Stimulated activated CD4-positive, alpha-beta T cell treated with anti-CD3 and anti-CD28 coated beads, Interleukin-15, amount 100 ng/mL, for 24 hours (primary cell): ENCODE results near the gene ADAM12.

Experiments
- DNase-seq: peaks from one replicate; pipeline ENCODE4 v3.0.0-alpha.2; 2020

ADAM12 gene

DNA sequence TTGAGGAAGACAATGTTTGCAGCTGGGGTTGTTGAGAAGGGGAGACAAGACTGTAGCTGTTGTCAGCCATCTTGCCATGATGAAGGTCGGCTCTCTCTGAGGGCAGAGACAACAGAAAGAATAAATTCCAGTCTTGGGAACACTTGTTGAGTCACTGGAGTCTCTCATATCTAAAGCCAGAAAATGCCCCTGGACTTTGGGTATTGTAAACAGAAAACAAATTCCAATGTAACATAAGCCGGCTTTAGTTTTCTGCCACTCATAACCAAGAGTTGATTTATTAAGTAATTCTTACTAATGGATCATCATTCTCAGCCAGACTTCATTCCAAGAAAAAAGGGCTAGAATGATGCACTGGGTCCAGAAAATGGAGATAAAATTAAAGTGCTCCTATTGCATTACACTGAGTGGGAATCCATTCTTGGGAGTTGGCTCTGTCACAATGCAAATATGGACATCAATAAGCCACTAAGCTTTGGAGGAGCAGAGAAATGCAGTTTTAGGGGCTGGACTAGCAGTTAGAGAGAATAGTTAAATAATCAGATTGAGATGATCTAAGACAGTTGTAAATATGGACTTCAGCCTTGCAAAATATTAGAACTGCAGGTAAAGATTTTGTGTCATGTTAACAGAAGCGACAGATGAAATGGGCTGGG is 78.9 kb downstream of the ADAM12 start:
- DNase-seq: no peak

DNA sequence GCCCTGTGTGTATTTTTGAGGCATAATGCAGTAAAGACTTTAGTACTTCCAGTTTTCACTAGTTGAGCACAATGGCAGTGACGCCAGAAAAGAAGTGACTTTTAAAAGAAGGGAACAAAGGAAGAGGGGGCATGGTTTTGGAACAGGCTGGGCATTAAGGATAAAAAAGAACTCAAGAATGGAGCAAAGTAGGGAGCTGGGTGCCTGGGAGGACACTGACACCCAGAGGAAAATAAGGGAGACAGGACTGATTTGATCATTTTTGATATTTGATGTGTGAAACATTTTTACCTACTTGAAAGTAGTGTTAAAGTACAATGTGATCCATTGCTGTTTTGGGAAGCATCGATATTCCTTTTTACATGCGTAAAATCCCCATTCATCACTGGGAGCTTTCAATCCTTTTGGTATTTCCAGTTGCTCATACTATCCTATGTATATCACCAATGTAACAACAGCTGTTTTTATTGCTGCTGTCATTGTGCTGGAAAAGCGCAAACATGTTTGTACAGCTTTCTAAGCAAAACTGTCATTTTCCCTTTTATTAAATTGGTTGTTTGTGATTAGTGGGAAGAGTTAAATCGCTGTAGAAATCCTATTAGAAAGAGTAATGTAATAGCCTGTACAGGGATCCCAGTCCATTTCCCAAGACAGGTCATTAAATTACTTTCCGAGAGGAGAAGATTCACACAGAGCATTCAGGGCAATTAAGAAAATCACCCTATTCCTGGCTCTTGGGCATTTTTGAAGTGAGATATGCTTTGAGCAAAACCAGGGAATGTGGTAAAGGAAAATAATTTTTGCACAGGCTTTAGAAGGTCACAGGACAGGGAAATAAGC is 85.2 kb downstream of the ADAM12 start:
- DNase-seq: no peak

DNA sequence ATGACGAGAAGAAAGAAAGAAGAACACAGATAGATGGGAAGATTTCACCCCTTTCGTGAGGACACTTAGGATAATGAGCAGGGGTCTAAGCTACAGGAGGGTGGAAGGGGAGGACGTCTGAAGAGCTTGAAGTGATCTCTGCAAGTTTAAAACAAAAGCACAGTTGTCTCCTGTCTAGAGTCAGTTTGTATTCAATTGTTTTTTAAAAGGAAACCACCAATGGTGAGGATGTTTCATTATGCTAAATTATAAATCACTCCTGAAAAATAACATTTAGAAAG is 85.9 kb downstream of the ADAM12 start:
- DNase-seq: no peak

DNA sequence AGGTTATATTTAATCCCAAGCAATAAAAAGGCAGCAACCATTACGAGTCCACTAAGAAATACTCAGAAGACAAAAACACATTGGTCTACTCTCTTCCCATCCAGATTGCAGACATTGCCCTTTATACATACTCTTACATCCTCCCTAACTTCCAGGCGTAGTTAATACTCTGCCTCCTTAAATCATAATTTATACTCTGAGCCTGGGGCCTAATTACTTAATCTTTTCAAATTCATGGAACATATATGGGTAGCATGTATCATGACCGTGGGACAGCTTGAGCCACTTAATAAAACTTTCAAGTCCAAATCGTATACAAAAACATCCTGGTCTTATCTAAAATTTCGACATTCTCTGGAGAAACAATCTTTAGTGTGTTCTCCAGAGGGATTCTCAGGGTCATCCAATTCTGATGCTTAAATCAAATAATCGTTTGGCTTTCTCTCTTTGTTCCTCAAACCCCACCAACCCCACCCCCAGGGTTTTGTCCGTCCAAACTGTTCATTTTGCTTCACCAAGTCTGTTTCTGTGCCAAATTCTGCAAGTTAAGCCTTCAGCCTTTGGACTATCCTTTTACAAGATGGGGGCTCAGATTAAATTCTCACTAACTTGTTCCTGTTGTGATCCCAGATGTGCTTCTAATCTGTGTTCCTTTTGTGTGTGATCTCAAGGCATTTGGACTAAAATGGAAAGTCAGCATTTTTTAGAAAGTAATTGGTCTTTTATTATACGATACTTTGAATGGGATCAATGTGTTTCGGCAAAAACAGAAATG is 86.4 kb downstream of the ADAM12 start:
- no peak for DNase-seq

DNA sequence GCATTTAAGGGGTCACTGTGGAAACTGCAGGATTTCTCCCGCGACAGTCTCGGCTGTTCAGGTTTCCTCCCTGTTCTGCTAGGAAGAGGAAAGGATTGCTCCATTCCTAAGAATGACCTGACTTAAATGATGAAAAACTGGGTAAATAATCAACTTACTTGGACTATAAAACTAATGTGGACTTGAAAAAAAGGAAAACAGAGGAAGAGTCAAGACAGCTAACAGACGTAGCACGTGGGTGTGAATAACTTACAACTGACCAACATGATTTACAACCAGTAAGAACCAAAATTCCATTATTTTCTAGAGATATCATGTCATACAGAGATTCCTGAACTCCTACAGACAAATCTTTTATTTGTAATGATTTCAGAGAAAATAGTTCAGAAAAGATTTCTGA is 93.8 kb downstream of the ADAM12 start:
- no peak for DNase-seq

DNA sequence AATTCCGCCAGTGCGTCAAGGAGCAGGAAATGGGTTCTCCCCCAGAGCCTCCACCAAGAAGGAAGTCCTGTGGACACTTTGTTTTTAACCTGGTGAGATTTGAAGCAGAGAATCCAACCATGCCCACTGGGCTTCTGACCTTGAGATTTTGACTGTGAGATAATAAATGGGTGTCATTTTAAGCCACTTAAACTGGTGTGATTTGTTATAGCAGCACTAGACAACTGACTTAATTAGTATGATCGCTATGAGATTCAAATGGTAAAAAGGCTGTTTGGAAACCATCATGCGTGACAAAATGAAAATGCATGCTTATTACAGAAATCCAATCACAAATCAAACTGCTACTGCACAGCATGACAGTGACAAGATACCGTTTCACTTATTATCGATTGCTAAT is 98.0 kb downstream of the ADAM12 start:
- no peak for DNase-seq

DNA sequence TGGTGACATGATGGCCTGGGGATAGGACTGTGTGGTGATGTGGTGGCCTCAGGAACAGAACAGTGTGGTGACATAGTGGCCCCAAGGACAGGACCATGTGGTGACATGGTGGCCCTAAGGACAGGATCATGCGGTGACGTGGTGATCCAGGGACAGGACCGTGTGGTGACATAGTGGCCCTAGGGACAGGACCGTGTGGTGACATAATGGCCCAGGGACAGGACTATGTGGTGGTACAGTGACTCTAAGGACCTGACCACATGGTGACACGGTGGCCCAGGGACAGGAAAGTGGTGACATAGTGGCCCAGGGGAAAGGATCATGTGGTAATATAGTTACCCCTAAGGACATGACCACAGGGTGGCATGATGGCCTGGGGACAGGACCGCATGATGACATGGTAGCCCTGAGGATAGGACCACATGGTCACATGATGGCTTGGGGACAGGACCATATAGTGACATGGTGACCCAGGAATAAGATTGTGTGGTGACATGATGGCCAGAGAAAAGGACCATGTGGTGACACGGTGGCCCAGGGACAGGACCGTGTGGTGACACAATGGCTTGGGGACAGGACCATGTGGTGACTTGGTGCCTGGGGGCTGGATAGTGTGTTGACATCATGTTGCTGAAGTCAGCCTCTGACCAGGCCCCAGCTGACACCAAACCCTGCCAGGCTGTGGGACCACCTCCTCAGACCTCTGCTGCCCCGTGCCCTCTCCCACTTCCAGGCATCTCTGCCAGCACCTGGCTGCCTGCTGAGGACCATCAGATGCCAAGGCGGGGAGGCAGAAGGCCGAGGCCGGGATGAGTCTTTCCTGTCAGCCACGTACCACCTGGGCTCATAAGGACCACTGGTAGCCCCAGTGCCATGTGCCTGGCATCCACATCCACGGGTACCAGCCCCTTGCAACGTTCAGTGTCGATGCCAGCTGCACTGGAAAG is 99.5 kb downstream of the ADAM12 start:
- no peak for DNase-seq

DNA sequence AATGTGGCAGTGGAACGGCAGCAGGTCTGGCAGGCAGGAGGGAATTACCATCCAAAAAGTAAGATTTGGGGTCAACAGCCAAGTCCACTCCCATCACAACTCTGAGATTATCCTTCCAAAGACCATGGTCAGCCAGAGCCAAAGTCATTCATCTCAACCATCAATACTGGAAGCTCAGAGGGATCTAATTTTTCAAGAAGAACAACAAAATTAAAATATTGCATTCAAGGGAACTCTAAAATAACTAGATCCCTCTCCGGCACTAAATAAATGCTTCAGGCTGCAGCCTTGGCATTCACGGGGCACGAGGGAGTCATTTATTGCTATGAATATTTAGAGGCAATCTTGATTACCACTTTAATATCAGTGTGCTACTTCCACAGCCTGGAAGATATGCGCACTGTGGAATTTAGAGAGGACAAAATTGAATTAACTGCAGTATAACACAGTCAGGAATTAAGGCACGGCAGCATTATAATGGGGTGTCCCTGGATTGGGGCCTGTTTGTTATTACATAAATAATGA is 102.0 kb downstream of the ADAM12 start:
- DNase-seq: no peak

DNA sequence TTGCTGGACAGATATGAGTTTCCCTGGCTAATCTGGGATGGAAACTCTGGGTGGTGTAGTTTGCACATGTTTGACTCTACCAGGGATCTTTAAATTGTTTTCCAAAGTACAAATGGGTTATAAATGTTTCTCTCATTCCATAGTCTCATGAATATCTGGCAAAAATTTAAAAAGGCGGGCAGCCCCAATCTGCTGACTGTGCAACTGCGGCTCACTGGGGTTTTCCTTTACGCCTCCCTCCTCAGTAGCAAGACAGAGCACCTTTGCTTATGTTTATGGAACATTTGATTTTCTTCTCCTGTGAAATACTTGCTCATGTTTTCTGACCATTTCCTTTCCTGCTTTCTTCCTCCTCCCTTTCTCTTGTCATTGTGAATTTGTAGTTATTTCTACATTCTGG is 105.0 kb downstream of the ADAM12 start:
- DNase-seq: no peak

DNA sequence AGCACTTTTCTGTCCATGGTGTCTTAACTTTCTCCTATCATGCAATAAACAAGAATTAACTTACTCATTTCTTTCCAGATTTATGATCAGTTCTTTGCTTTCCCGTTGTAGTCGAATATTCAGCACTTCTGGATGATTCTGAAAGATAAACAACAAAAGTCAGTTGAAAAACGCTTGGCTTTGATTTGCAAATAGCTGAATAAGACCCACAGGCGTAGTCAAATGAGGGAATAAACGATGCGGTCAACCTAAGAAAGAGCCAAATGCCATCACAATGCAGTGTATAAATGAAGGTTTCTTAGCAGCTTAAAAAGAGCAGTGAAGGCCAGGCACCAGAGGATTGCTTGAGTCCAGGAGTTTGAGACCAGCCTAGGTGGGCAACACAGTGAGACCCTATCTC is 109.4 kb downstream of the ADAM12 start:
- DNase-seq: no peak

DNA sequence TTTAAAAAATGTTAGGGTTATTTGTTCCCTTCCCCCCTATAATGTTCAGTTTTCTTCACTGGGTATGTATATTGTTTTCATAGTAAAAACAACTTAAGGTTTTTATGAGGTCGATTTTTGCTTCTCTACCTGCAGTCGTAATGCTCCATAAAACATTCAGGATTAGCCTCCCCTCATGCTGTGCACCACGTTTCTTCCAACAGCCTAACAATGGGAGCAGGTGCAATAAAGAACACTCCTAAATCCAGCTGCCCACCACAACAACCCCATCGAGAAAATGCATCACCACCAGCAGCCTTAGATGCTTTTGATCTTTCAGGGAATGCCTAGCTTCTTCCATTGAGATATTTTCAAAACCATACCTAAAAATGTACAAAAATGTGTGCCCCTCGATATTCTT is 111.1 kb downstream of the ADAM12 start:
- DNase-seq: no peak

DNA sequence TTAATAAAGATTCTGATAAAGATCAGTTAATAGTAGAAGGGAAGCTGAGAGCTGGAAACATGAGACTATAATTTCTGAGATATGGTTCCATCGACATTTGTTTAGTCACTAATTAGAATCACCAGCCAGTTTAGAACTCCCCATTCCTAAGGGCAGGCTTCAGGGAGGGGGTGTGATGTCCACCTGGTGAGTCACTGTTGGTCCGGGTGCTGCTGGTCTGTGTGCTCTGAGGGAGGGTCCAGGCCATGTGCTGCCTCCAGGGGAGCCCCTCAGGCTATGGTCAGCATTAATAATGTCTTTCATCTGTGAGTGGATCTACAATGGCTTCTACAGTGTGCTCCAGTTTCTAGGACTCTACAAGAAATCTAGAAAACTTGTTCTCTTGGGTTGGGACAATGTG is 115.8 kb downstream of the ADAM12 start:
- DNase-seq: no peak

DNA sequence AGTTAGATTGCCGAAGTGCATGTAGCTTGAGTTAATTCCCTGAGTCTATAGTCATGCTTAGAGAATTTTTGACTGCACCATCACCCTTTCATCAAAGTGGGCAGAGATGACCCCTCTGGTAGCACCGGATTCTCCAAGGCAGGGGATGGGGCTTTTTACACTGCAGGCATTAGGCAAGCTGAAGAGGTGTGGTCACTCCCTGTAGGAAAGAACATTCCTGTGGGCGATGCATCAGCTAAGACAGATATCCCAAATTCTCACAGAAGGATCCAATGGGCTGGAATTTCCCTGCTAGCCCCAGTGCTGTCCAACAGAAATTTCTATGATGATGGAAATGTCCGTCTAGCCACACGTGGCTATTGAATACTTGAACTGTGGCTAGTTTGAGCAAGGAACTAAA is 118.2 kb downstream of the ADAM12 start:
- no peak for DNase-seq

DNA sequence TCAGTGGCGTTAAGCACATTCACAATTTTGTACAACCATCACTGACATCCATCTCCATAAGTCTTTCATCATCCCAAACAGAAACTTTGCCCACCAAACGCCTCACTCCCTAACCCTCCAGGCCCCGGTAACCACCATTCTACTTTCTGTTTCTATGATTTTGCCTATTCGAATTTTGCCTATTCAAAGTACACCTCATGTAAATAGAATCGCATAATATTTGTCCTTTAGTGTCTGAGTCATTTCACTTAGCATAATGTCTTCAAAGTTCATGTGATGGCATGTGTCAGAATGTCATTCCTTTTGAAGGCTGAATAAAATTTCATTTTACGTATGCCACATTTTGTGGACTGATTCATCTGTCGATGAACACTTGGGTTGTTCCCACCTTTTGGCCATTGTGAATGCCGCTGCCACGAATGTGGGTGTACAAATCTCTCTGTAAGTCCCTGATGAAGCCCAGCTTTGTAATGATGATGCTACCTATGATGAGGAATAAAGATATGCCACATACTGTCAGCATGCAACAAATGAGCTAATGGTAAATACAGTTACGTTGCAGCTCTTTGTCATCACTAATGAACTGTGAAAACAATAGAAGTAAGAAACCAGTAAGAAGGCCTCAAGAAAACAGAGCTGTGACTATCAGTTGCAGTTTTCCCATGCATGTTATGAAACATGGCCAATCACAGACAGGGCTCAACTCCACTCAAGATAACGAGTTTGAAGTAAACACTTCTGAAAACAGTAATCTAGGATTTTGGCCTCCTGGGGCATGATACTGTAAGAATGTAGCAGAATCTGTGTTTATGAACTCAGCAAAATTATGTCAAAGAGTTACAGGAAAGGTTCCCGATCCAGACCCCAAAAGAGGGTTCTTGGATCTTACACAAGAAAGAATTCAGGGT is 120.0 kb downstream of the ADAM12 start:
- DNase-seq: no peak

DNA sequence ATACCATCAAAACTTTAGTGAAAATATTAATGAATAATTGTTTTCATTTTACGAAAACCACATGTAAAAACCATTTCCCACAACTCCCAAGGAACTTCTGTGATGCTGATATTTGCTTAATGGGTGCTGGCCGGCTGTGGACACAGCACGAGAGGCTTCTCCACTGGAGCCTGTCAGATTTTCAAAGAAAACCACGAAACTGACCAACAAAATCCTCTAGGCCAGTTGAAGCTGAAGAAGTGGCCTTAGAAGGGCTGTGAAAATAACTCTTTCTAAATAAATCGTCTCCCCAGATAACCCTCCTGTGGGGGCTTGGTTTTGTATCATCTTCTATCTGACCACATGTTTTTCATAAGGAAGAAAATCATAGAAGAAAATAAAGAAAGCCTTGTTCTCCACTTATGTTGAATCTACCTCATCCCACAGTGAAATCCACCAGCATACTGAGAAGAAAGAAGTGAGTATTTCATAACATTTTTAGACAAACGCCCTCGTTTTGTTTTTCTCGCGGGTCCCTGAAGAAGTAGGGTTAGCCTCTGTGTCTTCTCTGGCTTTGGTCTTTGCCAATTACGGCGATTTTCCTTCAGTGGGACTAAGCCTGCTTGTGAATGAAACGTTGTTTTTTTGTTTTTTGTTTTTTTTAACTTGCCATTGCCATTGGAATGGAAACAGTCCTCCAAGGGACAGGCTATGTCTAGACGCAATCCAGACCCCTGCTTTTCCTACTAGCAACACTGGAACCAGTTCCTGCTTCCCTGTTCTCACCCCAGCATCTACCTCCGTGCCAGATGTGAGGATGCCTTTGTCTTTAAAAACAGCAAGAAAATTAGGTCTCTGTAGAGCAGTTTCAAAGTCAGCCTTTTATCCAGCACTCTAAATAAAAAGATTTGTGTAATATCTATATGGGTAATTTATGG is 123.9 kb downstream of the ADAM12 start:
- no peak for DNase-seq

DNA sequence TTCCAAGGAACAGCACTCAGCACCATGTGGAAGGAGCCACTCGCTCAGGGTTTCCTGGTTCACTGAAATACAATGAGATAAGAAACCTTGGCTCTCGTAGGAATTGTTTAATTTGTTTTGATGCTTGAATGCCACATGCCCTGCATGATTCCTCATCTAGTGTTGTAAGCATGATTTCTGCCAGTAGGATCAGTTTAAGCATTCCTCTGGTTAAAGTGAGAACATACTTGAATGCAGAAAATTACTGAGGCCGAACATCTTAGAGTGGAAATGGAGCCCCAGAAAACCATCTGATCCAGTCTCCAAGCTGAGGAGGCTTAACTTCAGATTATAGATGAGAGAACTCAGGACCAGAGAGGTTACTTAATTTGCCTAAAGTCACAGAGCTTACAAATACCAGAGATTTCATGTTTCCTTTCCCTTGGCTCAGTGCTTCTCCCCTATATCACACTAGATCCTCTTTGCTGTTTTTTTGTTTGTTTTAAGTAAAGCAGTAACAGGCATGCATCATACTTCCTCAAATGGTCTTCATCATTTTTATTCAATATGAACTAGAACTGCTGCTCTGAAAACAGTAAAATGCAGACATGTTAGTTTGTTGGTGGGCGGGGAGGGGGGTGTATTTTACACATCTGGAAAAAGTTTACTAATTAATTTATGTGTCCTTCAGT is 125.1 kb downstream of the ADAM12 start:
- DNase-seq: no peak

DNA sequence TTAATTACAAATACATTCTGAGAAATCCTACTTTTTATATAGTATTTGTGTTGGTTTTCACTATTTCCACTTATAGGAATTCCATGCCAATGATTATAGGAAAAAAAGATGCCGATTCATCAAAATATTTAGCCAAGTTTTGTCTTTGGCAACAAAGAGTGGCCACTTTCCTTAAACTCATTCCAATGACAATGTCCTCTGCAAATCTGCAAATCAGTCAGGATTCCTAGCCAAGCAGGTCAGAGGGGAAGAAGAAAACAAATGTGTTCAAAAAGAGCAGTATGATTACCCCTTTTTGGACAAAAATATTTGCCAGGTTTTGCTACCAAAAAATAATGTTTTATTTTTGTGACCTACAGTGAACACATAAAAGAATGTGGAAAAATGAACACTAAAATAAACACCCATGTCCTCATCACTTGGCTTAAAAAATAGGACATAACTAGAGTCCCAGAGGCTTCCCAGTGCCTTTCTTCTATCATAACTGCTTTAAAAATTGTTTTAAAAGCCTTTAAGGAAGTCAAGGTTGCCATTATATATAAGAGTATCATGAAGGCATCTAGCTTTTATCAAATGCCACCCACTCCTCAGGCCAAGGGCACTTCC is 125.9 kb downstream of the ADAM12 start:
- DNase-seq: no peak

DNA sequence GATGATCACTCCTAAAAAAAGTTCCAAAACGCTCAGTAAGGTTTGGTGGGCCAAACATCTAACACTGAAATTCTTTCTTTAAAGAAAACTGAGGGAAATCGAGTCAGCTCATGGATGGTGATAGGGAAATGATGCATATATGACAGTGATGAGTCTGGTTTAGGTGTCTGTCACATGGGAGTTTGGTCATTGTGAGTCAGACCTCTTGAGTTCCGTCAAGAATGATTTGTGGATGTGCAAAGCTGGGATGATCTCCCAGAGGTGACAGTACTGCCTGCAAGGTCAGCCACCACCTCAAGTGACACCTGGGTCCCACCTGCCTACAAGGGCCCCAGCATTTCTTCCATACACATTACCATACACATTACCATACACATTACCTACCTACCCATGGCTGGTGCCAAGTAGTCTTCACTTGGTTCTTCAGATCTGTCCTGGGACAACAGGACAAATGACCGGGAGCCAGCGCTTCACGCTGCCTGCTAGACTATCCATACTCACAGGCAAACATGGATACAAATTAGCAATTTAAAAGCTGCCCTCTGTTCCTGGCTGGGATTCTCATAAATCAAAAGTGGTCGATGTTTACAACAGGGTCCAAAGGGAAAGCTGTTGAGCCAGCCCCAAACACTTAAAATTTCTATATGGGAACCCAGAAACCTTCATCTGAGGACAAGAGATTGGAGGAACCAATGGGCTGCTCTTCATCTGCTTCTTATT is 128.4 kb downstream of the ADAM12 start:
- no peak for DNase-seq

DNA sequence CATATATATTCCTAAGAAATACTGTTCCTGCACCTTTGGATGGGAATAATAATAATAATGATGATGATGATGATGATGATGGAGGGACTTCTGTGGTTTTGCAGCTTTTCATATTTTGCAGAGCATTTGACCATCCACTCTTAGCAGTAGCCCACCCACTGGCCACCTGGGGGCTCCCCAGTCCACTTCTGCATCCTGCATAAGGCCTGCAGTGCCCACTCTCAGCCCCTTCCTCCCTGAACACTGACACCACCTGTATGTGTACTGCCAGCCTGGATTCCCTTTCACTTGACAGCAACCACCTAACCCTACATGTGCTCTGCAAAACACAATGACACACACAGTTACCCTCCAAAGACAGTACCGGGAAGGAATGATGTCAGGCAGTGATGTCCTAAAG is 131.4 kb downstream of the ADAM12 start:
- no peak for DNase-seq
